Measurements from ENCODE around the gene TAF11L9.
"Not testable (repeated sequence)": the region's sequence is repeated elsewhere in the genome, so short reads cannot be mapped to it uniquely, and the experiment has no call there.

The TAF11L9 gene

DNA sequence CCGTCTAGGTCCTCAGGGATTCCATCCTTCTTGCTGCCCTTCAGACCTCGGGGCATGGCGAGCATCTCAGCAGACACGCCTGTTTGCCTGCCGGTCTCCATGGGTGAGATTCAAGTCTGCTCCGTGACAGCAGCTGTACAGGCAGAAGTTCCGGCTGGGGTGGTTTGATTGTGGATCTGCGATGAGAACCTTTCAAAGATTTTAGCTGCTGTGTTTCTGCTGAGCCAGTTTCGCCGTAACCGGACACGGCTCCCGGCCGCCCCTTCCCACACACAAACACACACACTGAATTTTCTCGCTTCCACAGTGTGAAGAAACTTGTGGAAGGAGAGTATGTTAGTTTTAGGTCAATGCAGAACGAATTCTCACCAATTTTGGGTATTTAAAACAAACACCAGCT is 8.5 kb downstream of the TAF11L9 start, which contains the start of gene TAF11L7:
TSS of gene TAF11L7 (minus strand) at position 101 of the 400 bp plus-strand sequence.
- not testable (repeated sequence) for H3K27ac ChIP-seq; H3K36me3 ChIP-seq (ENCODE audit: insufficient read depth); H2AFZ ChIP-seq (ENCODE audit: low read depth); H3K27me3 ChIP-seq (ENCODE audit: insufficient read depth, low read depth); H3K4me1 ChIP-seq (ENCODE audit: low read depth, poor library complexity, severe bottlenecking); H3K9ac ChIP-seq; H3K4me2 ChIP-seq; H3K4me3 ChIP-seq (IDR thresholded peaks at IDR 0.05; ENCODE audit: insufficient read depth, low read depth, low read length); H3K79me2 ChIP-seq (ENCODE audit: insufficient read depth, low read depth); H4K20me1 ChIP-seq (ENCODE audit: insufficient read depth)
